ENCODE results near the gene SLC24A3.

Gene SLC24A3

GRCh38 chr20:19758133-19758500 lies 545.7 kb downstream of the SLC24A3 start, which contains the start of gene RIN2:
TSS of gene RIN2 (plus strand) at chr20:19758258. CDS start at chr20:19889602, 131,344 bp downstream.
- no peak for DNase-seq

GRCh38 chr20:19758501-19759331 lies 546.3 kb downstream of the SLC24A3 start:
- no peak for DNase-seq

- no peak for DNase-seq
These were observed 547.9 kb downstream of the SLC24A3 start for GRCh38 chr20:19760371-19760721.

- no peak for DNase-seq
These were observed 548.9 kb downstream of the SLC24A3 start for GRCh38 chr20:19761326-19761725.

GRCh38 chr20:19761841-19762240 lies 549.4 kb downstream of the SLC24A3 start:
- DNase-seq, result no peak

- DNase-seq, result no peak
These were observed 551.8 kb downstream of the SLC24A3 start for GRCh38 chr20:19764207-19764606.

GRCh38 chr20:19765266-19765665 lies 552.8 kb downstream of the SLC24A3 start:
- peak; percentile 14 for DNase-seq

GRCh38 chr20:19765913-19766312 lies 553.5 kb downstream of the SLC24A3 start:
- DNase-seq, result no peak

GRCh38 chr20:19767070-19767469 lies 554.6 kb downstream of the SLC24A3 start:
- no peak for DNase-seq

GRCh38 chr20:19768325-19768842 lies 555.9 kb downstream of the SLC24A3 start:
- no peak for DNase-seq

- DNase-seq, result no peak
These were observed 557.1 kb downstream of the SLC24A3 start for GRCh38 chr20:19769507-19769906.

GRCh38 chr20:19770375-19770774 lies 557.9 kb downstream of the SLC24A3 start:
- DNase-seq, result no peak

- no peak for DNase-seq
These were observed 558.6 kb downstream of the SLC24A3 start for GRCh38 chr20:19771031-19771430.
